GM19468 (cell line): ENCODE measurements around the gene MAP3K7CL.

Experiments
- ATAC-seq: cut with Tn5 transposase; IDR thresholded peaks from one replicate; pipeline ENCODE4 v1.9.1; 2021; ENCODE audit warnings: mild to moderate bottlenecking, moderate library complexity, moderate number of reproducible peaks; ENCODE audit not compliant: unreplicated experiment; ENCODE audit errors: extremely low read depth

MAP3K7CL gene

GRCh38 chr21:29190923-29191331 lies 60.5 kb downstream of the MAP3K7CL start:
- ATAC-seq: no peak

GRCh38 chr21:29193072-29193471 lies 62.6 kb downstream of the MAP3K7CL start:
- no peak for ATAC-seq

- ATAC-seq: no peak
These were observed 63.5 kb downstream of the MAP3K7CL start for GRCh38 chr21:29193901-29194300.

- ATAC-seq: no peak
These were observed 63.9 kb downstream of the MAP3K7CL start for GRCh38 chr21:29194342-29194741.

GRCh38 chr21:29194847-29195246 lies 64.4 kb downstream of the MAP3K7CL start:
- no peak for ATAC-seq

- ATAC-seq: peak; percentile 81
These were observed 65.7 kb downstream of the MAP3K7CL start for GRCh38 chr21:29195981-29196669.

- ATAC-seq: no peak
These were observed 66.3 kb downstream of the MAP3K7CL start for GRCh38 chr21:29196670-29197191.

- ATAC-seq: no peak
These were observed 70.7 kb downstream of the MAP3K7CL start for GRCh38 chr21:29201186-29201585.

GRCh38 chr21:29205009-29205408 lies 74.6 kb downstream of the MAP3K7CL start:
- no peak for ATAC-seq

- no peak for ATAC-seq
These were observed 75.5 kb downstream of the MAP3K7CL start for GRCh38 chr21:29205988-29206387.

- ATAC-seq: no peak
These were observed 76.0 kb downstream of the MAP3K7CL start for GRCh38 chr21:29206445-29206844.

GRCh38 chr21:29207201-29207600 lies 76.8 kb downstream of the MAP3K7CL start:
- no peak for ATAC-seq

GRCh38 chr21:29208044-29208681 lies 77.7 kb downstream of the MAP3K7CL start:
- no peak for ATAC-seq

GRCh38 chr21:29208682-29209059 lies 78.2 kb downstream of the MAP3K7CL start:
- no peak for ATAC-seq

GRCh38 chr21:29209696-29210095 lies 79.3 kb downstream of the MAP3K7CL start:
- no peak for ATAC-seq

GRCh38 chr21:29211205-29211604 lies 80.8 kb downstream of the MAP3K7CL start:
- no peak for ATAC-seq

GRCh38 chr21:29212446-29212845 lies 82.0 kb downstream of the MAP3K7CL start:
- no peak for ATAC-seq

GRCh38 chr21:29213513-29214385 lies 83.3 kb downstream of the MAP3K7CL start:
- ATAC-seq: no peak

GRCh38 chr21:29215709-29216108 lies 85.3 kb downstream of the MAP3K7CL start:
- ATAC-seq: no peak

- no peak for ATAC-seq
These were observed 87.4 kb downstream of the MAP3K7CL start for GRCh38 chr21:29217818-29218291.

GRCh38 chr21:29218749-29219148 lies 88.3 kb downstream of the MAP3K7CL start:
- ATAC-seq: no peak
